H9 (cell line): ENCODE measurements around the gene INO80B. TPM values are rescaled to one million over a fixed set of nuclear protein-coding genes. Genes with fewer than 3 reads are reported as not detected.

ENCODE experiments used
- DNase-seq: peaks from one replicate; pipeline ENCODE4 v3.0.0-alpha.2; 2017
- H2AFZ ChIP-seq: one replicate; pipeline ENCODE4 v1.6.1; 2013; ENCODE audit warnings: mild to moderate bottlenecking, low read length, control low read depth, moderate library complexity
- H2AK5ac ChIP-seq: 2 replicates; pipeline ENCODE4 v1.6.1; 2013; ENCODE audit warnings: low read length, control low read depth, mixed read lengths; ENCODE audit not compliant: insufficient read length
- H2BK120ac ChIP-seq: one replicate; pipeline ENCODE4 v1.6.1; 2013; ENCODE audit warnings: low read depth, mild to moderate bottlenecking, low read length, control low read depth, inconsistent platforms; ENCODE audit not compliant: poor library complexity, severe bottlenecking
- H2BK12ac ChIP-seq: 2 replicates; pipeline ENCODE4 v1.6.1; 2013; ENCODE audit warnings: low read length, control low read depth, mixed read lengths, low read depth; ENCODE audit not compliant: insufficient read length
- H2BK15ac ChIP-seq: 2 replicates; pipeline ENCODE4 v1.6.1; 2013; ENCODE audit warnings: low read depth, low read length, control low read depth
- H2BK20ac ChIP-seq: one replicate; pipeline ENCODE4 v1.6.1; 2013; ENCODE audit warnings: low read depth, mild to moderate bottlenecking, low read length, control low read depth, inconsistent platforms; ENCODE audit not compliant: poor library complexity, severe bottlenecking
- H2BK5ac ChIP-seq: 2 replicates; pipeline ENCODE4 v1.6.1; 2013; ENCODE audit warnings: low read length, control low read depth, mixed read lengths; ENCODE audit not compliant: insufficient read length
- H3K14ac ChIP-seq: 2 replicates; pipeline ENCODE4 v1.6.1; 2013; ENCODE audit warnings: low read length, control low read depth; ENCODE audit not compliant: insufficient read depth
- H3K18ac ChIP-seq: 2 replicates; pipeline ENCODE4 v1.6.1; 2013; ENCODE audit warnings: low read depth, mild to moderate bottlenecking, mixed read lengths, low read length, control low read depth; ENCODE audit not compliant: insufficient read length
- H3K23ac ChIP-seq: 2 replicates; pipeline ENCODE4 v1.6.1; 2013; ENCODE audit warnings: low read length, control low read depth, mixed read lengths, low read depth; ENCODE audit not compliant: insufficient read length
- H3K23me2 ChIP-seq: 2 replicates; pipeline ENCODE4 v1.6.1; 2013; ENCODE audit warnings: low read depth, mild to moderate bottlenecking, mixed read lengths, low read length, control low read depth; ENCODE audit not compliant: insufficient read length, poor library complexity, severe bottlenecking
- H3K27ac ChIP-seq: 2 replicates; pipeline ENCODE4 v1.5.1; 2013; ENCODE audit warnings: low read length, control low read depth, mixed read lengths, low read depth; ENCODE audit not compliant: insufficient read length
- H3K27me3 ChIP-seq: 2 replicates; pipeline ENCODE4 v1.6.1; 2013; ENCODE audit warnings: low read length, control low read depth, inconsistent platforms; ENCODE audit not compliant: insufficient read depth
- H3K4ac ChIP-seq: 2 replicates; pipeline ENCODE4 v1.6.1; 2013; ENCODE audit warnings: low read depth, mild to moderate bottlenecking, control low read depth, inconsistent platforms, low read length, moderate library complexity
- H3K4me1 ChIP-seq: 2 replicates; pipeline ENCODE4 v1.6.1; 2013; ENCODE audit warnings: low read length, control low read depth, inconsistent platforms; ENCODE audit not compliant: insufficient read depth
- H3K4me2 ChIP-seq: 2 replicates; pipeline ENCODE4 v1.6.1; 2013; ENCODE audit warnings: low read length, control low read depth, mixed read lengths; ENCODE audit not compliant: insufficient read length, insufficient read depth
- H3K56ac ChIP-seq: 2 replicates; pipeline ENCODE4 v1.6.1; 2013; ENCODE audit warnings: low read depth, mild to moderate bottlenecking, mixed read lengths, low read length, control low read depth; ENCODE audit not compliant: insufficient read length
- H3K79me1 ChIP-seq: 2 replicates; pipeline ENCODE4 v1.6.1; 2013; ENCODE audit warnings: low read depth, mild to moderate bottlenecking, moderate library complexity, low read length, control low read depth, inconsistent platforms; ENCODE audit not compliant: insufficient read depth, poor library complexity, severe bottlenecking
- H3K79me2 ChIP-seq: 2 replicates; pipeline ENCODE4 v1.6.1; 2013; ENCODE audit warnings: low read length, control low read depth, inconsistent platforms; ENCODE audit not compliant: insufficient read depth
- H3K9ac ChIP-seq: 2 replicates; pipeline ENCODE4 v1.6.1; 2013; ENCODE audit warnings: low read length, control low read depth, mixed read lengths; ENCODE audit not compliant: insufficient read length; ENCODE audit errors: extremely low read depth
- H3K9me3 ChIP-seq: one replicate; pipeline ENCODE4 v1.6.1; 2013; ENCODE audit warnings: low read depth, low read length, inconsistent platforms; ENCODE audit not compliant: control insufficient read depth
- H3T11ph ChIP-seq: one replicate; pipeline ENCODE4 v1.6.1; 2013; ENCODE audit warnings: mild to moderate bottlenecking, low read length, control low read depth, inconsistent platforms
- H4K20me1 ChIP-seq: one replicate; pipeline ENCODE4 v1.6.1; 2013; ENCODE audit not compliant: control insufficient read depth, insufficient read length, insufficient read depth
- H4K5ac ChIP-seq: 2 replicates; pipeline ENCODE4 v1.6.1; 2013; ENCODE audit warnings: low read depth, mild to moderate bottlenecking, mixed read lengths, low read length, control low read depth; ENCODE audit not compliant: insufficient read length
- H4K8ac ChIP-seq: replicated peaks from 2 replicates; pipeline ENCODE4 v1.6.1; 2013; ENCODE audit warnings: low read length, control low read depth, mixed read lengths, low read depth; ENCODE audit not compliant: insufficient read length
- H4K91ac ChIP-seq: 2 replicates; pipeline ENCODE4 v1.6.1; 2013; ENCODE audit warnings: low read depth, mild to moderate bottlenecking, moderate library complexity, mixed read lengths, low read length, control low read depth; ENCODE audit not compliant: insufficient read length
- H3K27ac Mint-ChIP-seq, 3 experiments: 2 replicates in 2 of 3; 3 replicates in 1 of 3; pipeline ENCODE4 v1.8.0; 2020 to 2021; ENCODE audit warnings: mixed read lengths in 3 of 3, mild to moderate bottlenecking in 1 of 3, moderate library complexity in 1 of 3
- H3K27me3 Mint-ChIP-seq: 2 replicates; pipeline ENCODE4 v1.8.0; 2021; ENCODE audit warnings: low read depth, mild to moderate bottlenecking, moderate library complexity, mixed read lengths
- H3K36me3 Mint-ChIP-seq, 3 experiments: 2 replicates in 2 of 3; 3 replicates in 1 of 3; pipeline ENCODE4 v1.8.0; 2020 to 2021; ENCODE audit warnings: low read depth in 3 of 3, mixed read lengths in 3 of 3; ENCODE audit not compliant: insufficient read depth in 1 of 3
- H3K4me1 Mint-ChIP-seq, 2 experiments: 2 replicates each; pipeline ENCODE4 v1.8.0; 2020; ENCODE audit warnings: mixed read lengths in 2 of 2
- H3K4me3 Mint-ChIP-seq, 2 experiments: 2 replicates in 1 of 2; 3 replicates in 1 of 2; pipeline ENCODE4 v1.8.0; 2020 to 2021; ENCODE audit warnings: mild to moderate bottlenecking in 2 of 2, mixed read lengths in 2 of 2, moderate library complexity in 1 of 2
- H3K9me3 Mint-ChIP-seq, 2 experiments: 2 replicates in 1 of 2; 3 replicates in 1 of 2; pipeline ENCODE4 v1.8.0; 2020; ENCODE audit warnings: mild to moderate bottlenecking in 2 of 2, mixed read lengths in 2 of 2, moderate library complexity in 1 of 2
- WGBS: extraction: QIAGEN DNeasy Blood & Tissue Kit; methylation state at CpG from one replicate; pipeline ENCODE4 v1.1.7; 2013; ENCODE audit warnings: missing lambda C conversion rate, low lambda C conversion rate, mixed read lengths; ENCODE audit not compliant: insufficient read length; ENCODE audit errors: extremely low coverage; 5-methylcytosine and 5-hydroxymethylcytosine counted together
- total RNA-seq: library from RNA; stranded (reverse); gene quantifications from 2 replicates; pipeline ENCODE4 v1.2.1, GENCODE V29; 2021
- TF ChIP-seq, protein P1 (sequence below): fragments of 200-600 bp; sonication (generic); conservative IDR thresholded peaks from 3 replicates; pipeline ENCODE4 v1.8.0; 2021; ENCODE audit warnings: antibody characterized with exemption, mild to moderate bottlenecking

INO80B gene
- total RNA-seq, 1 experiment from 2014 or later, result 17.6 TPM

DNA sequence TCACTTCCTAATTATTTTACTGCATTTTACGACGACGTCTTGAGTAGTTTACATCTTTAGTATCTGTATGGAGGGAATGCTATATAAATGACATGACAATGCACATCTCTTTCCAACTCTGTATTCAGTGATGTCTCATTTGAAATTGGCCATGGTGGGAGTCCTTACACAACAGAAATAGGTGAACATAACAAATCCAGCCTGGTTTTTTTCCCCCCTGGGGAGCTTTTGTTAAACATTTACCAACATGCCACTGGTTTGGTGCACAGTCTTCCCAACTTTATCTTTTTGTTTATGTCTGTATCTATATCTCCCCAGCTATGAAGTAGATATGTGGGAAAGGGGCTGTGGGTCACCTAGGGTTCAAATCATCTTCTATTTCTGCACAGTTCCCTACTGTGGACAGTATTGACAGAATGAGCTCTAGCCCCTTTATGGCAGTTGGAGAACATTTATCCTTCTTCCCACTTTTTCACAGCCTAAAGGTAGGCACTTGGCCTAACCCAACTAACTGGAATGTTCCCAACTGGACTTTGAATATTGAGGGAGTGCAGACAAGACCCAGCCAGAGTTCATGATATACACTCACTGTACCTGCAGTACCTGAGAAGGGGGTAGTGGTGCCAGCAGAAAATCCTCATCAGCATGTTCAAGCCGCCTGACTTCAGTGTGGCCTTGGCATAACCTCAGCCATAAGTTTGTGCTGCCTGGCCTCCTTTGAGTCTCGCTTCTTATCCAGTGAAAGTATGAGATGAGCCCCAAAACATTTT is 7.5 kb upstream of the INO80B start:
- Histone ChIP-seq H2BK120ac (no peak overlapping the region), H4K8ac (no peak overlapping the region), H3K23me2 (no peaks in the 10 kb centered on the region), H4K91ac (no peak overlapping the region), H2BK12ac (no peak overlapping the region), H3K4me1 (no peaks in the 10 kb centered on the region), H4K20me1 (no peaks in the 10 kb centered on the region), H2BK20ac (no peak overlapping the region), H2AK5ac (no peak overlapping the region), H3K18ac (no peak overlapping the region), H3K14ac (no peak overlapping the region), H3K9me3 (no peaks in the 10 kb centered on the region), H3K79me2 (no peaks in the 10 kb centered on the region), H3T11ph (no peak overlapping the region), H3K4me2 (no peak overlapping the region), H2BK5ac (no peak overlapping the region), H2AFZ (no peak overlapping the region), H3K27me3 (no peaks in the 10 kb centered on the region), H3K23ac (no peak overlapping the region), H3K27ac (no peak overlapping the region), H3K79me1 (no peaks in the 10 kb centered on the region), H3K4ac (no peak overlapping the region), H3K56ac (no peak overlapping the region), H3K9ac (no peak overlapping the region), H2BK15ac (no peak overlapping the region), H4K5ac (no peak overlapping the region)
- H3K4me1 Mint-ChIP-seq, result peaks cover 0 to 4% of the 10 kb centered on the region in 2 experiments; a peak in 1 of 4 replicates
- TF ChIP-seq, protein P1, sequence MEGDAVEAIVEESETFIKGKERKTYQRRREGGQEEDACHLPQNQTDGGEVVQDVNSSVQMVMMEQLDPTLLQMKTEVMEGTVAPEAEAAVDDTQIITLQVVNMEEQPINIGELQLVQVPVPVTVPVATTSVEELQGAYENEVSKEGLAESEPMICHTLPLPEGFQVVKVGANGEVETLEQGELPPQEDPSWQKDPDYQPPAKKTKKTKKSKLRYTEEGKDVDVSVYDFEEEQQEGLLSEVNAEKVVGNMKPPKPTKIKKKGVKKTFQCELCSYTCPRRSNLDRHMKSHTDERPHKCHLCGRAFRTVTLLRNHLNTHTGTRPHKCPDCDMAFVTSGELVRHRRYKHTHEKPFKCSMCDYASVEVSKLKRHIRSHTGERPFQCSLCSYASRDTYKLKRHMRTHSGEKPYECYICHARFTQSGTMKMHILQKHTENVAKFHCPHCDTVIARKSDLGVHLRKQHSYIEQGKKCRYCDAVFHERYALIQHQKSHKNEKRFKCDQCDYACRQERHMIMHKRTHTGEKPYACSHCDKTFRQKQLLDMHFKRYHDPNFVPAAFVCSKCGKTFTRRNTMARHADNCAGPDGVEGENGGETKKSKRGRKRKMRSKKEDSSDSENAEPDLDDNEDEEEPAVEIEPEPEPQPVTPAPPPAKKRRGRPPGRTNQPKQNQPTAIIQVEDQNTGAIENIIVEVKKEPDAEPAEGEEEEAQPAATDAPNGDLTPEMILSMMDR, result no peak
- H3K27me3 Mint-ChIP-seq, result peaks cover 22% of the 10 kb centered on the region
- WGBS, result no CpG with 5 or more reads among the region's 5 CpGs
- no peak overlapping the region for H3K4me3 Mint-ChIP-seq
- no peaks in the 10 kb centered on the region for H3K36me3 Mint-ChIP-seq
- H3K27ac Mint-ChIP-seq, result no peak overlapping the region
- H3K9me3 Mint-ChIP-seq, result no peaks in the 10 kb centered on the region; a peak in 1 of 5 replicates
- DNase-seq, result no peak
